Stimulated activated CD8-positive, alpha-beta memory T cell treated with anti-CD3 and anti-CD28 coated beads, Interleukin-12 subunit alpha, Interleukin-12 subunit beta, amount 100 ng/mL, for 4 hours (primary cell): ENCODE measurements around the gene DNASE2.
"Not testable (repeated sequence)": the region's sequence is repeated elsewhere in the genome, so short reads cannot be mapped to it uniquely, and the experiment has no call there.

Source experiments
- DNase-seq: peaks from one replicate; pipeline ENCODE4 v3.0.0-alpha.2; 2020; ENCODE audit warnings: low read depth

Gene DNASE2

GRCh38 chr19:12881172-12881808 lies at the start of gene DNASE2:
TSS of gene DNASE2 (minus strand) at chr19:12881449. CDS start at chr19:12881375, 74 bp downstream.
- DNase-seq: peak; percentile 75

- no peak for DNase-seq
These were observed 48.9 kb upstream of the DNASE2 start for GRCh38 chr19:12930002-12930645.

- DNase-seq: no peak
These were observed 43.5 kb upstream of the DNASE2 start for GRCh38 chr19:12924621-12925310.

- no peak for DNase-seq
These were observed 41.7 kb upstream of the DNASE2 start for GRCh38 chr19:12922959-12923358.

GRCh38 chr19:12921047-12921446 lies 39.8 kb upstream of the DNASE2 start:
- no peak for DNase-seq

GRCh38 chr19:12918253-12918652 lies 37.0 kb upstream of the DNASE2 start:
- DNase-seq: no peak

GRCh38 chr19:12915860-12916259 lies 34.6 kb upstream of the DNASE2 start:
- not testable (repeated sequence) for DNase-seq

GRCh38 chr19:12913851-12914690 lies 32.8 kb upstream of the DNASE2 start:
- DNase-seq: no peak

GRCh38 chr19:12913011-12913561 lies 31.8 kb upstream of the DNASE2 start:
- no peak for DNase-seq

- no peak for DNase-seq
These were observed 31.3 kb upstream of the DNASE2 start for GRCh38 chr19:12912571-12912970.

- no peak for DNase-seq
These were observed 25.9 kb upstream of the DNASE2 start for GRCh38 chr19:12907166-12907565.

GRCh38 chr19:12899891-12900518 lies 18.8 kb upstream of the DNASE2 start:
- DNase-seq: no peak

- no peak for DNase-seq
These were observed 15.2 kb upstream of the DNASE2 start for GRCh38 chr19:12896460-12896859.

GRCh38 chr19:12893582-12893981 lies 12.3 kb upstream of the DNASE2 start:
- DNase-seq: no peak

- no peak for DNase-seq
These were observed 10.3 kb upstream of the DNASE2 start for GRCh38 chr19:12891553-12892021.

GRCh38 chr19:12890787-12891552 lies 9.7 kb upstream of the DNASE2 start, which contains the start of gene GCDH:
TSS of gene GCDH (plus strand) at chr19:12891160. CDS start at chr19:12891305, 145 bp downstream.
- DNase-seq: peak; percentile 88

- DNase-seq: not testable (repeated sequence)
These were observed 9.1 kb upstream of the DNASE2 start for GRCh38 chr19:12890299-12890786.

GRCh38 chr19:12888006-12888603 lies 6.9 kb upstream of the DNASE2 start:
- no peak for DNase-seq

GRCh38 chr19:12886969-12887747 lies 5.9 kb upstream of the DNASE2 start, which contains the start of gene KLF1:
TSS of gene KLF1 (minus strand) at chr19:12887201. CDS start at chr19:12887140, 61 bp downstream.
- no peak for DNase-seq
